Memory B cell (primary cell): ENCODE measurements around the gene IFI16.
"Not testable (repeated sequence)": the region's sequence is repeated elsewhere in the genome, so short reads cannot be mapped to it uniquely, and the experiment has no call there.

Experiments used
- ATAC-seq: fragments of 150-1000 bp; cut with Tn5 transposase; 2 replicates; pipeline ENCODE4 v1.10.0; 2021; ENCODE audit warnings: low read depth, mild to moderate bottlenecking, moderate library complexity
- DNase-seq, 2 donors: peaks; one replicate each; pipeline ENCODE4 v3.0.0; 2022; ENCODE audit warnings: low spot score in 2 of 2
- H3K27ac Mint-ChIP-seq: one replicate; pipeline ENCODE4 v1.8.0; 2022; ENCODE audit warnings: mild to moderate bottlenecking, moderate library complexity, mixed read lengths
- H3K27me3 Mint-ChIP-seq: one replicate; pipeline ENCODE4 v1.8.0; 2022; ENCODE audit warnings: mixed read lengths
- H3K36me3 Mint-ChIP-seq: one replicate; pipeline ENCODE4 v1.8.0; 2022; ENCODE audit warnings: mild to moderate bottlenecking, mixed read lengths
- H3K4me1 Mint-ChIP-seq: one replicate; pipeline ENCODE4 v1.8.0; 2022; ENCODE audit warnings: mixed read lengths
- H3K4me3 Mint-ChIP-seq: one replicate; pipeline ENCODE4 v1.8.0; 2022; ENCODE audit warnings: mild to moderate bottlenecking, moderate library complexity, mixed read lengths
- H3K9me3 Mint-ChIP-seq: one replicate; pipeline ENCODE4 v1.8.0; 2022; ENCODE audit warnings: mixed read lengths

Gene IFI16

GRCh38 chr1:159084152-159084551 is 74.4 kb downstream of the IFI16 start:
- ATAC-seq (no peak), DNase-seq (no peak)
- no peak overlapping the region for H3K4me3 Mint-ChIP-seq
- no peaks in the 10 kb centered on the region for H3K27me3 Mint-ChIP-seq
- no peak overlapping the region for H3K27ac Mint-ChIP-seq
- no peaks in the 10 kb centered on the region for H3K9me3 Mint-ChIP-seq
- peaks cover 2% of the 10 kb centered on the region for H3K36me3 Mint-ChIP-seq
- H3K4me1 Mint-ChIP-seq, result peaks cover 19% of the 10 kb centered on the region

GRCh38 chr1:159084867-159085266 is 75.2 kb downstream of the IFI16 start:
- no peak overlapping the region for H3K27ac Mint-ChIP-seq
- H3K27me3 Mint-ChIP-seq, result no peaks in the 10 kb centered on the region
- H3K4me3 Mint-ChIP-seq, result no peak overlapping the region
- ATAC-seq, result no peak
- no peak for DNase-seq
- peaks cover 22% of the 10 kb centered on the region for H3K4me1 Mint-ChIP-seq
- H3K9me3 Mint-ChIP-seq, result no peaks in the 10 kb centered on the region
- H3K36me3 Mint-ChIP-seq, result peaks cover 2% of the 10 kb centered on the region

GRCh38 chr1:159088050-159088449 is 78.3 kb downstream of the IFI16 start:
- ATAC-seq, result peak; percentile 27
- Mint-ChIP-seq H3K9me3 (no peaks in the 10 kb centered on the region), H3K27me3 (no peaks in the 10 kb centered on the region), H3K36me3 (peaks cover 2% of the 10 kb centered on the region), H3K27ac (no peak overlapping the region), H3K4me3 (no peak overlapping the region), H3K4me1 (peaks cover 25% of the 10 kb centered on the region)
- no peak for DNase-seq

GRCh38 chr1:159088546-159089183 is 79.0 kb downstream of the IFI16 start:
- H3K36me3 Mint-ChIP-seq, result peaks cover 2% of the 10 kb centered on the region
- DNase-seq (peak in 1 of 2 donors; percentile 24), ATAC-seq (peak; percentile 97)
- no peak overlapping the region for H3K4me3 Mint-ChIP-seq
- H3K27ac Mint-ChIP-seq, result peak overlapping the region; percentile 67
- no peaks in the 10 kb centered on the region for H3K27me3 Mint-ChIP-seq
- peaks cover 25% of the 10 kb centered on the region for H3K4me1 Mint-ChIP-seq
- H3K9me3 Mint-ChIP-seq, result no peaks in the 10 kb centered on the region

- Mint-ChIP-seq H3K4me3 (no peak overlapping the region), H3K27ac (peak overlapping the region; percentile 67), H3K9me3 (no peaks in the 10 kb centered on the region), H3K4me1 (peaks cover 25% of the 10 kb centered on the region), H3K27me3 (no peaks in the 10 kb centered on the region), H3K36me3 (peaks cover 2% of the 10 kb centered on the region)
- ATAC-seq, result peak; percentile 46
- DNase-seq, result peak in 1 of 2 donors; percentile 38
These were observed 79.6 kb downstream of the IFI16 start for GRCh38 chr1:159089184-159089791.

GRCh38 chr1:159090286-159091179 is 80.8 kb downstream of the IFI16 start:
- ATAC-seq, result no peak
- Mint-ChIP-seq H3K9me3 (no peaks in the 10 kb centered on the region), H3K27me3 (no peaks in the 10 kb centered on the region), H3K4me1 (peaks cover 25% of the 10 kb centered on the region), H3K36me3 (peaks cover 2% of the 10 kb centered on the region), H3K4me3 (no peak overlapping the region), H3K27ac (no peak overlapping the region)
- DNase-seq, result no peak

- ATAC-seq (no peak), DNase-seq (no peak)
- Mint-ChIP-seq H3K9me3 (no peaks in the 10 kb centered on the region), H3K4me3 (no peak overlapping the region), H3K4me1 (peaks cover 25% of the 10 kb centered on the region), H3K27ac (no peak overlapping the region), H3K36me3 (peaks cover 2% of the 10 kb centered on the region), H3K27me3 (no peaks in the 10 kb centered on the region)
These were observed 81.5 kb downstream of the IFI16 start for GRCh38 chr1:159091180-159091560.

GRCh38 chr1:159091607-159092031 is 81.9 kb downstream of the IFI16 start:
- DNase-seq (no peak), ATAC-seq (no peak)
- Mint-ChIP-seq H3K4me3 (no peak overlapping the region), H3K27ac (no peak overlapping the region), H3K4me1 (peaks cover 25% of the 10 kb centered on the region), H3K9me3 (no peaks in the 10 kb centered on the region), H3K36me3 (peaks cover 2% of the 10 kb centered on the region), H3K27me3 (no peaks in the 10 kb centered on the region)

- H3K9me3 Mint-ChIP-seq, result no peaks in the 10 kb centered on the region
- no peak overlapping the region for H3K27ac Mint-ChIP-seq
- ATAC-seq, result no peak
These were observed 82.5 kb downstream of the IFI16 start for GRCh38 chr1:159092036-159092760.

GRCh38 chr1:159098596-159098995 is 88.9 kb downstream of the IFI16 start:
- no peak overlapping the region for H3K27ac Mint-ChIP-seq
- H3K27me3 Mint-ChIP-seq, result no peaks in the 10 kb centered on the region
- DNase-seq, result no peak
- ATAC-seq, result no peak
- H3K9me3 Mint-ChIP-seq, result no peaks in the 10 kb centered on the region
- no peak overlapping the region for H3K4me3 Mint-ChIP-seq
- H3K36me3 Mint-ChIP-seq, result peaks cover 3% of the 10 kb centered on the region
- H3K4me1 Mint-ChIP-seq, result no peaks in the 10 kb centered on the region

More at GRCh38 chr1:159092036-159092760, 82.5 kb downstream of the IFI16 start:
- Mint-ChIP-seq H3K4me3 (no peak overlapping the region), H3K4me1 (peaks cover 22% of the 10 kb centered on the region), H3K27me3 (no peaks in the 10 kb centered on the region), H3K36me3 (peaks cover under 1% of the 10 kb centered on the region)
- DNase-seq, result no peak

GRCh38 chr1:159100589-159100988 is 90.9 kb downstream of the IFI16 start:
- Mint-ChIP-seq H3K9me3 (no peaks in the 10 kb centered on the region), H3K27ac (no peak overlapping the region), H3K4me3 (no peak overlapping the region), H3K4me1 (no peaks in the 10 kb centered on the region), H3K27me3 (no peaks in the 10 kb centered on the region), H3K36me3 (peaks cover 6% of the 10 kb centered on the region)
- no peak for DNase-seq
- ATAC-seq, result no peak

- not testable (repeated sequence) for H3K4me1 Mint-ChIP-seq, H3K9me3 Mint-ChIP-seq, ATAC-seq, H3K27ac Mint-ChIP-seq, H3K4me3 Mint-ChIP-seq, H3K27me3 Mint-ChIP-seq, H3K36me3 Mint-ChIP-seq, DNase-seq
These were observed 93.3 kb downstream of the IFI16 start for GRCh38 chr1:159103021-159103420.
